Uterus (tissue), 4 donors: Measurements from ENCODE around the gene KLC1. TPM values are rescaled to one million over a fixed set of nuclear protein-coding genes. Genes with fewer than 3 reads are reported as not detected.

Experiments
- DNase-seq, 2 donors: peaks; one replicate each; pipeline ENCODE4 v3.0.0-alpha.2; 2019 to 2020
- H3K27ac ChIP-seq, 2 donors: fragments of 200-600 bp; sonication (generic); 1 replicate in 1 of 2; 2 replicates in 1 of 2; pipeline ENCODE4 v1.5.1; 2016 to 2018
- H3K27me3 ChIP-seq, 2 donors: fragments of 200-600 bp; sonication (generic); one replicate each; pipeline ENCODE4 v1.5.1; 2018 to 2019; ENCODE audit warnings: control low read depth in 1 of 2
- H3K36me3 ChIP-seq, 2 donors: fragments of 200-600 bp; sonication (generic); one replicate each; pipeline ENCODE4 v1.5.1; 2019; ENCODE audit warnings: control low read depth in 1 of 2
- H3K4me1 ChIP-seq, 2 donors: fragments of 200-600 bp; sonication (generic); one replicate each; pipeline ENCODE4 v1.5.1; 2018 to 2019; ENCODE audit warnings: control low read depth in 1 of 2
- H3K4me3 ChIP-seq, 2 donors: fragments of 200-600 bp; sonication (generic); 1 replicate in 1 of 2; 2 replicates in 1 of 2; pipeline ENCODE4 v1.5.1; 2018 to 2019; ENCODE audit warnings: mild to moderate bottlenecking in 1 of 2
- H3K9me3 ChIP-seq, 2 donors: fragments of 200-600 bp; sonication (generic); one replicate each; pipeline ENCODE4 v1.5.1; 2019; ENCODE audit warnings: control low read depth in 1 of 2
- CTCF ChIP-seq, 4 experiments: fragments of 200-600 bp in 2 of 4; fragments of 450-650 bp in 2 of 4; sonication (generic) in 2 of 4; IDR thresholded peaks; one replicate each; pipeline ENCODE4 v1.5.1; 2016 to 2019; ENCODE audit warnings: antibody characterized with exemption in 4 of 4, mild to moderate bottlenecking in 2 of 4, moderate library complexity in 1 of 4
- POLR2A ChIP-seq, 2 donors: fragments of 450-650 bp; IDR thresholded peaks; one replicate each; pipeline ENCODE4 v1.6.1; 2016; ENCODE audit warnings: antibody characterized with exemption in 2 of 2, mild to moderate bottlenecking in 1 of 2, moderate library complexity in 1 of 2
- intact Hi-C: fragments of 100-400 bp; cut with DNase I; formaldehyde crosslinking; loops from one replicate; pipeline ENCODE4 v1.15.1; 2023; ENCODE audit warnings: low total_unique reads
- total RNA-seq, 4 donors: library from RNA; depleted of rRNA in 3 of 4; stranded (reverse); fragments of >200 nt in 3 of 4; gene quantifications; one replicate each; pipeline versions ENCODE4 v1.1.0 to v1.2.4, GENCODE V29; 2014 to 2023
- donor health status: DM: yes; HTN: yes; CAD: no.

Gene KLC1
- total RNA-seq, 4 donors from 2014 or later: 130 to 459 (median 285) TPM

- H3K9me3 ChIP-seq: no peaks in the 10 kb centered on the region
- H3K4me1 ChIP-seq: peaks cover 7 to 12% of the 10 kb centered on the region in 2 donors
- H3K36me3 ChIP-seq: no peaks in the 10 kb centered on the region
- H3K27ac ChIP-seq: no peak overlapping the region
- intact Hi-C loops: no loop called here
- no peak overlapping the region for H3K4me3 ChIP-seq
- TF ChIP-seq POLR2A (IDR thresholded peaks at IDR 0.05) (no peak), CTCF (IDR thresholded peaks at IDR 0.05) (no peak)
- H3K27me3 ChIP-seq: no peaks in the 10 kb centered on the region
- DNase-seq: no peak
Observed at GRCh38 chr14:103702095-103702494, 73.1 kb downstream of the KLC1 start.

DNA sequence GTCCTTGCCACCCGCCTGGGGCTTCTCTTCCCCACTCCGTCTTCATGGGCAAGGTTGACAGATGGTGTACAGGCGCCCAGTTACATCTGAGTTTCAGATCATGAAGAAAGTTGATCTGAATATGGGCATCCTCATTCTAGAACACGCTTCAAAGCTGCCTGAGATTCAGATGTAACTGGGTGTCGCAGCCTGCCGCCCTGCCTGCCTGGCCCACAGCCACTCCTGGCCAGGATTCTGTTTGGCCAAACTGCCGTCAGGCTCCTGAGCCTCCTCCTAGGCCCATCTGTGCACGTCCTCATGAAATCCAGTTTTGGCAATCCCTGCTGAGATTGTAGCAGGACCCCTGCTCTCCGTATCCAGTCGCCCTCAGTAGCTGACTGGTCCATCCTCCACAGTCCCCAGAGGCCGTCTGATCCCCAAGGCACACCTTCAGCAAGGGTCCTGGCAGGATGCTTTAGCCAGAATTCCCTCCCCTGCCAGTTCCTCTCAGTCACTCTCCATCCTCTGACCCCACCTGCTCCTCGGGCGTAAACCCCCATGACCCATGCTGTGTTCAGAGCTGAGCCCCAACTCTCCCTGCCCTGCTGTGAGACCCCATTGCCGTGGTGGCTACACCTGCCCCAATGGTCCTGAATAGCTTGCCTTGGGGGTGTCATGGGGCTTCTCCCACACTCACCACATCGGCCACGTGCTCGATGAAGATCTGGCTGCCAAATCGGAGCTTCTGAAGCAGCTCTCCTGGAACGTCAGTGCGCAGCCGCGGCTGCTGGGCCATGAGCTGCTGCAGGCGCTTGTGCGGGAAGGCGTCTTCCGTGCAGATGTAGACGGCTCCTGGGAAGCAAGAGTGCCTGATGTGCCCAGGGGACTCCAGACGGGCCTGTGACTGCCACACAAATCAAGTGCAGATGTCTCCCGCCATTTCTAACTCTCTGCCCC lies 73.8 kb downstream of the KLC1 start:
- Histone ChIP-seq H3K4me3 (no peak overlapping the region), H3K27me3 (no peaks in the 10 kb centered on the region), H3K4me1 (peaks cover 1 to 5% of the 10 kb centered on the region in 2 donors), H3K9me3 (no peaks in the 10 kb centered on the region), H3K36me3 (no peaks in the 10 kb centered on the region), H3K27ac (no peak overlapping the region)
- intact Hi-C loops: no loop called here
- DNase-seq: no peak
- TF ChIP-seq CTCF (IDR thresholded peaks at IDR 0.05) (no peak), POLR2A (IDR thresholded peaks at IDR 0.05) (no peak)

- Histone ChIP-seq H3K27me3 (no peaks in the 10 kb centered on the region), H3K27ac (peak overlapping the region; percentile 36 to 68), H3K4me3 (no peak overlapping the region), H3K9me3 (no peaks in the 10 kb centered on the region), H3K4me1 (peaks cover 0 to 3% of the 10 kb centered on the region in 2 donors), H3K36me3 (no peaks in the 10 kb centered on the region)
- intact Hi-C loops: no loop called here
- DNase-seq: no peak
- TF ChIP-seq CTCF (IDR thresholded peaks at IDR 0.05): no peak
- no peak for TF ChIP-seq POLR2A (IDR thresholded peaks at IDR 0.05)
Observed at GRCh38 chr14:103703433-103704385, 74.7 kb downstream of the KLC1 start.

DNA sequence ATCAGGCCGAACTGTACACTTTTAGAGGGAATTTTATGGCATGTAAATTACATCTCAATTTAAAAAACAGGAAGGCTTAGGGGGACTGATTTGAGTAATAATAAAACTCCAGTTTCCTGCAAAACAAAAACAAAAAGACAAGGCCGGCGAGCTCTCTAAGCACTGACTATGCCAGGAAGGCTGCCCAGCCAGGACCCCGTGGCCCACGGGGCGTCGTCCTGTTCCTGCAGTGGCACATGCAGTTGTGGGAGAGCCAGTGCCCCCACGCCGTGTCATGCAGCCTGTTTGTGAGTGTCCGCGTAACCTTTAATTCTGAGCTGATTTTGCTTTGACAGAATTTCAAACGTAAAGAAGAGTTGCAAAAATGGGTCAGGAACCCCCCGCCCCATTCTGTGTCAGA lies 75.7 kb downstream of the KLC1 start:
- Histone ChIP-seq H3K9me3 (no peaks in the 10 kb centered on the region), H3K4me3 (no peak overlapping the region), H3K4me1 (peaks cover 0 to 3% of the 10 kb centered on the region in 2 donors), H3K27ac (peak overlapping the region; percentile 67 to 68), H3K36me3 (no peaks in the 10 kb centered on the region), H3K27me3 (no peaks in the 10 kb centered on the region)
- DNase-seq: no peak
- intact Hi-C loops: no loop called here
- TF ChIP-seq POLR2A (IDR thresholded peaks at IDR 0.05) (no peak), CTCF (IDR thresholded peaks at IDR 0.05) (no peak)
